H9 (cell line): ENCODE measurements around the gene RIC1. TPM values are rescaled to one million over a fixed set of nuclear protein-coding genes. Genes with fewer than 3 reads are reported as not detected.
"Not testable (repeated sequence)": the region's sequence is repeated elsewhere in the genome, so short reads cannot be mapped to it uniquely, and the experiment has no call there.

Source experiments
- DNase-seq: peaks from one replicate; pipeline ENCODE4 v3.0.0-alpha.2; 2017
- H2AFZ ChIP-seq: one replicate; pipeline ENCODE4 v1.6.1; 2013; ENCODE audit warnings: mild to moderate bottlenecking, low read length, control low read depth, moderate library complexity
- H2AK5ac ChIP-seq: 2 replicates; pipeline ENCODE4 v1.6.1; 2013; ENCODE audit warnings: low read length, control low read depth, mixed read lengths; ENCODE audit not compliant: insufficient read length
- H2BK120ac ChIP-seq: one replicate; pipeline ENCODE4 v1.6.1; 2013; ENCODE audit warnings: low read depth, mild to moderate bottlenecking, low read length, control low read depth, inconsistent platforms; ENCODE audit not compliant: poor library complexity, severe bottlenecking
- H2BK12ac ChIP-seq: 2 replicates; pipeline ENCODE4 v1.6.1; 2013; ENCODE audit warnings: low read length, control low read depth, mixed read lengths, low read depth; ENCODE audit not compliant: insufficient read length
- H2BK15ac ChIP-seq: 2 replicates; pipeline ENCODE4 v1.6.1; 2013; ENCODE audit warnings: low read depth, low read length, control low read depth
- H2BK20ac ChIP-seq: one replicate; pipeline ENCODE4 v1.6.1; 2013; ENCODE audit warnings: low read depth, mild to moderate bottlenecking, low read length, control low read depth, inconsistent platforms; ENCODE audit not compliant: poor library complexity, severe bottlenecking
- H2BK5ac ChIP-seq: 2 replicates; pipeline ENCODE4 v1.6.1; 2013; ENCODE audit warnings: low read length, control low read depth, mixed read lengths; ENCODE audit not compliant: insufficient read length
- H3K14ac ChIP-seq: 2 replicates; pipeline ENCODE4 v1.6.1; 2013; ENCODE audit warnings: low read length, control low read depth; ENCODE audit not compliant: insufficient read depth
- H3K18ac ChIP-seq: 2 replicates; pipeline ENCODE4 v1.6.1; 2013; ENCODE audit warnings: low read depth, mild to moderate bottlenecking, mixed read lengths, low read length, control low read depth; ENCODE audit not compliant: insufficient read length
- H3K23ac ChIP-seq: 2 replicates; pipeline ENCODE4 v1.6.1; 2013; ENCODE audit warnings: low read length, control low read depth, mixed read lengths, low read depth; ENCODE audit not compliant: insufficient read length
- H3K23me2 ChIP-seq: 2 replicates; pipeline ENCODE4 v1.6.1; 2013; ENCODE audit warnings: low read depth, mild to moderate bottlenecking, mixed read lengths, low read length, control low read depth; ENCODE audit not compliant: insufficient read length, poor library complexity, severe bottlenecking
- H3K27ac ChIP-seq: 2 replicates; pipeline ENCODE4 v1.5.1; 2013; ENCODE audit warnings: low read length, control low read depth, mixed read lengths, low read depth; ENCODE audit not compliant: insufficient read length
- H3K27me3 ChIP-seq: 2 replicates; pipeline ENCODE4 v1.6.1; 2013; ENCODE audit warnings: low read length, control low read depth, inconsistent platforms; ENCODE audit not compliant: insufficient read depth
- H3K4ac ChIP-seq: 2 replicates; pipeline ENCODE4 v1.6.1; 2013; ENCODE audit warnings: low read depth, mild to moderate bottlenecking, control low read depth, inconsistent platforms, low read length, moderate library complexity
- H3K4me1 ChIP-seq: 2 replicates; pipeline ENCODE4 v1.6.1; 2013; ENCODE audit warnings: low read length, control low read depth, inconsistent platforms; ENCODE audit not compliant: insufficient read depth
- H3K4me2 ChIP-seq: 2 replicates; pipeline ENCODE4 v1.6.1; 2013; ENCODE audit warnings: low read length, control low read depth, mixed read lengths; ENCODE audit not compliant: insufficient read length, insufficient read depth
- H3K56ac ChIP-seq: 2 replicates; pipeline ENCODE4 v1.6.1; 2013; ENCODE audit warnings: low read depth, mild to moderate bottlenecking, mixed read lengths, low read length, control low read depth; ENCODE audit not compliant: insufficient read length
- H3K79me1 ChIP-seq: 2 replicates; pipeline ENCODE4 v1.6.1; 2013; ENCODE audit warnings: low read depth, mild to moderate bottlenecking, moderate library complexity, low read length, control low read depth, inconsistent platforms; ENCODE audit not compliant: insufficient read depth, poor library complexity, severe bottlenecking
- H3K79me2 ChIP-seq: 2 replicates; pipeline ENCODE4 v1.6.1; 2013; ENCODE audit warnings: low read length, control low read depth, inconsistent platforms; ENCODE audit not compliant: insufficient read depth
- H3K9ac ChIP-seq: 2 replicates; pipeline ENCODE4 v1.6.1; 2013; ENCODE audit warnings: low read length, control low read depth, mixed read lengths; ENCODE audit not compliant: insufficient read length; ENCODE audit errors: extremely low read depth
- H3K9me3 ChIP-seq: one replicate; pipeline ENCODE4 v1.6.1; 2013; ENCODE audit warnings: low read depth, low read length, inconsistent platforms; ENCODE audit not compliant: control insufficient read depth
- H3T11ph ChIP-seq: one replicate; pipeline ENCODE4 v1.6.1; 2013; ENCODE audit warnings: mild to moderate bottlenecking, low read length, control low read depth, inconsistent platforms
- H4K20me1 ChIP-seq: one replicate; pipeline ENCODE4 v1.6.1; 2013; ENCODE audit not compliant: control insufficient read depth, insufficient read length, insufficient read depth
- H4K5ac ChIP-seq: 2 replicates; pipeline ENCODE4 v1.6.1; 2013; ENCODE audit warnings: low read depth, mild to moderate bottlenecking, mixed read lengths, low read length, control low read depth; ENCODE audit not compliant: insufficient read length
- H4K8ac ChIP-seq: replicated peaks from 2 replicates; pipeline ENCODE4 v1.6.1; 2013; ENCODE audit warnings: low read length, control low read depth, mixed read lengths, low read depth; ENCODE audit not compliant: insufficient read length
- H4K91ac ChIP-seq: 2 replicates; pipeline ENCODE4 v1.6.1; 2013; ENCODE audit warnings: low read depth, mild to moderate bottlenecking, moderate library complexity, mixed read lengths, low read length, control low read depth; ENCODE audit not compliant: insufficient read length
- H3K27ac Mint-ChIP-seq, 3 experiments: 2 replicates in 2 of 3; 3 replicates in 1 of 3; pipeline ENCODE4 v1.8.0; 2020 to 2021; ENCODE audit warnings: mixed read lengths in 3 of 3, mild to moderate bottlenecking in 1 of 3, moderate library complexity in 1 of 3
- H3K27me3 Mint-ChIP-seq: 2 replicates; pipeline ENCODE4 v1.8.0; 2021; ENCODE audit warnings: low read depth, mild to moderate bottlenecking, moderate library complexity, mixed read lengths
- H3K36me3 Mint-ChIP-seq, 3 experiments: 2 replicates in 2 of 3; 3 replicates in 1 of 3; pipeline ENCODE4 v1.8.0; 2020 to 2021; ENCODE audit warnings: low read depth in 3 of 3, mixed read lengths in 3 of 3; ENCODE audit not compliant: insufficient read depth in 1 of 3
- H3K4me1 Mint-ChIP-seq, 2 experiments: 2 replicates each; pipeline ENCODE4 v1.8.0; 2020; ENCODE audit warnings: mixed read lengths in 2 of 2
- H3K4me3 Mint-ChIP-seq, 2 experiments: 2 replicates in 1 of 2; 3 replicates in 1 of 2; pipeline ENCODE4 v1.8.0; 2020 to 2021; ENCODE audit warnings: mild to moderate bottlenecking in 2 of 2, mixed read lengths in 2 of 2, moderate library complexity in 1 of 2
- H3K9me3 Mint-ChIP-seq, 2 experiments: 2 replicates in 1 of 2; 3 replicates in 1 of 2; pipeline ENCODE4 v1.8.0; 2020; ENCODE audit warnings: mild to moderate bottlenecking in 2 of 2, mixed read lengths in 2 of 2, moderate library complexity in 1 of 2
- CTCF ChIP-seq: fragments of 200-600 bp; sonication (generic); conservative IDR thresholded peaks from 3 replicates; pipeline ENCODE4 v1.8.0; 2021; ENCODE audit warnings: antibody characterized with exemption, mild to moderate bottlenecking
- WGBS: extraction: QIAGEN DNeasy Blood & Tissue Kit; methylation state at CpG from one replicate; pipeline ENCODE4 v1.1.7; 2013; ENCODE audit warnings: missing lambda C conversion rate, low lambda C conversion rate, mixed read lengths; ENCODE audit not compliant: insufficient read length; ENCODE audit errors: extremely low coverage; 5-methylcytosine and 5-hydroxymethylcytosine counted together
- total RNA-seq: library from RNA; stranded (reverse); gene quantifications from 2 replicates; pipeline ENCODE4 v1.2.1, GENCODE V29; 2021

The RIC1 gene
- total RNA-seq, 1 experiment from 2014 or later, result 13.7 TPM

GRCh38 chr9:5715548-5716127, 86.7 kb downstream of the RIC1 start:
- H2BK12ac ChIP-seq, result no peak overlapping the region
- WGBS, result no CpG with 5 or more reads among the region's 5 CpGs

GRCh38 chr9:5717434-5717833, 88.5 kb downstream of the RIC1 start:
- peaks cover 29 to 41% (median 36%) of the 10 kb centered on the region in 3 experiments for H3K36me3 Mint-ChIP-seq

More at GRCh38 chr9:5715548-5716127, 86.7 kb downstream of the RIC1 start:
- Histone ChIP-seq H4K8ac (no peak overlapping the region), H3K27me3 (no peaks in the 10 kb centered on the region), H3K79me1 (no peaks in the 10 kb centered on the region), H4K20me1 (no peaks in the 10 kb centered on the region), H3T11ph (no peak overlapping the region), H2BK15ac (no peak overlapping the region), H2BK5ac (no peak overlapping the region), H3K4me2 (no peak overlapping the region), H3K56ac (no peak overlapping the region), H4K5ac (no peak overlapping the region), H3K9me3 (no peaks in the 10 kb centered on the region), H3K4me1 (no peaks in the 10 kb centered on the region), H3K18ac (no peak overlapping the region), H3K4ac (no peak overlapping the region), H3K14ac (no peak overlapping the region), H3K9ac (no peak overlapping the region), H3K27ac (no peak overlapping the region), H2BK120ac (no peak overlapping the region), H2AFZ (no peak overlapping the region), H2AK5ac (no peak overlapping the region), H4K91ac (no peak overlapping the region), H3K79me2 (no peaks in the 10 kb centered on the region), H2BK20ac (no peak overlapping the region), H3K23ac (no peak overlapping the region), H3K23me2 (no peaks in the 10 kb centered on the region)
- Mint-ChIP-seq H3K4me1 (no peaks in the 10 kb centered on the region), H3K27ac (no peak overlapping the region), H3K27me3 (no peaks in the 10 kb centered on the region), H3K36me3 (peaks cover 23 to 35% (median 30%) of the 10 kb centered on the region in 3 experiments), H3K4me3 (no peak overlapping the region), H3K9me3 (peaks cover 2 to 7% of the 10 kb centered on the region in 2 experiments; a peak in 2 of 5 replicates)
- no peak for TF ChIP-seq CTCF
- no peak for DNase-seq

More at GRCh38 chr9:5717434-5717833, 88.5 kb downstream of the RIC1 start:
- not testable (repeated sequence) for H3K9ac ChIP-seq, H2BK12ac ChIP-seq, H3K14ac ChIP-seq, H3K4ac ChIP-seq, H3K27ac Mint-ChIP-seq, DNase-seq, H3K27me3 ChIP-seq, H4K5ac ChIP-seq, H3K4me2 ChIP-seq, H4K8ac ChIP-seq, H3K56ac ChIP-seq, H3K4me1 Mint-ChIP-seq, H3K23ac ChIP-seq, H3K27me3 Mint-ChIP-seq, H3T11ph ChIP-seq, H4K91ac ChIP-seq, H3K4me3 Mint-ChIP-seq, H3K27ac ChIP-seq, H3K4me1 ChIP-seq, H3K23me2 ChIP-seq, H2BK15ac ChIP-seq, H2BK5ac ChIP-seq, H3K79me2 ChIP-seq, H3K79me1 ChIP-seq, H3K18ac ChIP-seq, H2BK20ac ChIP-seq, H3K9me3 ChIP-seq, H2AFZ ChIP-seq, H2BK120ac ChIP-seq, H4K20me1 ChIP-seq, H2AK5ac ChIP-seq
- peaks cover 2 to 11% of the 10 kb centered on the region in 2 experiments; a peak in 3 of 5 replicates for H3K9me3 Mint-ChIP-seq
- no CpG with 5 or more reads among the region's 10 CpGs for WGBS
